Neural cell (in vitro differentiated cells): ENCODE results near the gene MIGA2.

Source experiments
- CTCF ChIP-seq: fragments of 450-650 bp; IDR thresholded peaks from 2 replicates; pipeline ENCODE4 v1.5.1; 2014; ENCODE audit warnings: antibody characterized with exemption, mild to moderate bottlenecking, moderate library complexity; ENCODE audit not compliant: poor library complexity, severe bottlenecking
- EZH2 ChIP-seq: fragments of 200-600, 300-800 bp; shearing (Covaris generic), sonication (generic); IDR thresholded peaks from 2 replicates; pipeline ENCODE4 v1.6.1; 2014; ENCODE audit warnings: antibody characterized with exemption, low read length, borderline replicate concordance, mild to moderate bottlenecking; ENCODE audit not compliant: insufficient read depth, poor library complexity, severe bottlenecking
- POLR2AphosphoS5 ChIP-seq: IDR thresholded peaks from 2 replicates; pipeline ENCODE4 v1.6.1; 2012
- TAF1 ChIP-seq: IDR thresholded peaks from 2 replicates; pipeline ENCODE4 v1.6.1; 2012; ENCODE audit warnings: low read depth
- TF ChIP-seq, protein P1 (sequence below): IDR thresholded peaks from 2 replicates; pipeline ENCODE4 v1.6.1; 2012; ENCODE audit warnings: borderline replicate concordance

DNA sequence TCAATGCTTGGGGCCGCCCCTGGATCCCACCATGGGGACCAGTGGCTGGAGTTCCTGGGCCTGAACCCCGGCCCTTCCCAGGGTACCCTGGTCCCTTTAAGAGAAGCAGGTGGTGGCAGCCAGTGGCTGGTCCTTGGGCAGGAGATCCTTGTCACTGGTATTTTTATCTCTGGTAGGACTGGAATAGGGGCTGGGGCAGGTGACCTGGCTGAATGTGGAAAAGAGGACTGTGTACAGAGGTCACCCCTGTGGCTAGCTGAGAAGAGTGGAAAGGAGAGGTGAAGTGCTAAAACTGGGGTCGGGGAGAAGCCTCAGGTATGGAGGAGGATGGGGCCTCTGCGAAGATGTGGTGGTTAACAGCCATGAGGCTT, 67.2 kb downstream of the MIGA2 start:
- TF ChIP-seq POLR2AphosphoS5 (no peak), CTCF (no peak), EZH2 (no peak), TAF1 (no peak)
- TF ChIP-seq, protein P1, sequence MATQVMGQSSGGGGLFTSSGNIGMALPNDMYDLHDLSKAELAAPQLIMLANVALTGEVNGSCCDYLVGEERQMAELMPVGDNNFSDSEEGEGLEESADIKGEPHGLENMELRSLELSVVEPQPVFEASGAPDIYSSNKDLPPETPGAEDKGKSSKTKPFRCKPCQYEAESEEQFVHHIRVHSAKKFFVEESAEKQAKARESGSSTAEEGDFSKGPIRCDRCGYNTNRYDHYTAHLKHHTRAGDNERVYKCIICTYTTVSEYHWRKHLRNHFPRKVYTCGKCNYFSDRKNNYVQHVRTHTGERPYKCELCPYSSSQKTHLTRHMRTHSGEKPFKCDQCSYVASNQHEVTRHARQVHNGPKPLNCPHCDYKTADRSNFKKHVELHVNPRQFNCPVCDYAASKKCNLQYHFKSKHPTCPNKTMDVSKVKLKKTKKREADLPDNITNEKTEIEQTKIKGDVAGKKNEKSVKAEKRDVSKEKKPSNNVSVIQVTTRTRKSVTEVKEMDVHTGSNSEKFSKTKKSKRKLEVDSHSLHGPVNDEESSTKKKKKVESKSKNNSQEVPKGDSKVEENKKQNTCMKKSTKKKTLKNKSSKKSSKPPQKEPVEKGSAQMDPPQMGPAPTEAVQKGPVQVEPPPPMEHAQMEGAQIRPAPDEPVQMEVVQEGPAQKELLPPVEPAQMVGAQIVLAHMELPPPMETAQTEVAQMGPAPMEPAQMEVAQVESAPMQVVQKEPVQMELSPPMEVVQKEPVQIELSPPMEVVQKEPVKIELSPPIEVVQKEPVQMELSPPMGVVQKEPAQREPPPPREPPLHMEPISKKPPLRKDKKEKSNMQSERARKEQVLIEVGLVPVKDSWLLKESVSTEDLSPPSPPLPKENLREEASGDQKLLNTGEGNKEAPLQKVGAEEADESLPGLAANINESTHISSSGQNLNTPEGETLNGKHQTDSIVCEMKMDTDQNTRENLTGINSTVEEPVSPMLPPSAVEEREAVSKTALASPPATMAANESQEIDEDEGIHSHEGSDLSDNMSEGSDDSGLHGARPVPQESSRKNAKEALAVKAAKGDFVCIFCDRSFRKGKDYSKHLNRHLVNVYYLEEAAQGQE: no peak
